GM20000 (cell line): ENCODE data around the gene DNAH10.

Source experiments
- DNase-seq: peaks from one replicate; pipeline ENCODE4 v3.0.0; 2012; ENCODE audit warnings: low spot score
- CTCF ChIP-seq: IDR thresholded peaks from 2 replicates; pipeline ENCODE4 v1.5.1; 2012; ENCODE audit warnings: mild to moderate bottlenecking, control low read depth; ENCODE audit errors: extremely low read depth, missing control alignments

DNAH10 gene

GRCh38 chr12:123933214-123933613 is 171.1 kb downstream of the DNAH10 start:
- DNase-seq, result no peak
- no peak for TF ChIP-seq CTCF

GRCh38 chr12:123934016-123934620 is 172.0 kb downstream of the DNAH10 start:
- DNase-seq, result no peak
- no peak for TF ChIP-seq CTCF

GRCh38 chr12:123934829-123935228 is 172.7 kb downstream of the DNAH10 start:
- no peak for TF ChIP-seq CTCF
- no peak for DNase-seq

GRCh38 chr12:123935956-123936355 is 173.9 kb downstream of the DNAH10 start:
- DNase-seq, result no peak
- no peak for TF ChIP-seq CTCF

- DNase-seq, result no peak
These were observed 174.4 kb downstream of the DNAH10 start for GRCh38 chr12:123936471-123936870.

GRCh38 chr12:123936956-123937706 is 175.0 kb downstream of the DNAH10 start:
- no peak for TF ChIP-seq CTCF
- no peak for DNase-seq

More at GRCh38 chr12:123936471-123936870, 174.4 kb downstream of the DNAH10 start:
- no peak for TF ChIP-seq CTCF
